Parathyroid adenoma (tissue), 2 donors: ENCODE data around the gene GABPB1.

Experiments used
- H2AFZ ChIP-seq: fragments of 300-600 bp; sonication (generic); one replicate; pipeline ENCODE4 v1.7.0; 2017; ENCODE audit warnings: antibody characterized with exemption, mild to moderate bottlenecking
- H3K27ac ChIP-seq: fragments of 300-600 bp; sonication (generic); one replicate; pipeline ENCODE4 v1.7.0; 2017
- H3K27me3 ChIP-seq: fragments of 300-600 bp; sonication (generic); one replicate; pipeline ENCODE4 v1.7.0; 2017; ENCODE audit warnings: low read length; ENCODE audit not compliant: control insufficient read depth, insufficient read depth
- H3K36me3 ChIP-seq: fragments of 300-600 bp; sonication (generic); one replicate; pipeline ENCODE4 v1.7.0; 2017; ENCODE audit warnings: low read length; ENCODE audit not compliant: control insufficient read depth, insufficient read depth
- H3K4me1 ChIP-seq: fragments of 300-600 bp; sonication (generic); one replicate; pipeline ENCODE4 v1.7.0; 2017; ENCODE audit warnings: control low read depth
- H3K4me2 ChIP-seq: fragments of 300-600 bp; sonication (generic); one replicate; pipeline ENCODE4 v1.7.0; 2017; ENCODE audit warnings: low read length
- H3K4me3 ChIP-seq: fragments of 300-600 bp; sonication (generic); one replicate; pipeline ENCODE4 v1.7.0; 2017; ENCODE audit warnings: low read depth, low read length
- H3K79me2 ChIP-seq: fragments of 300-600 bp; sonication (generic); one replicate; pipeline ENCODE4 v1.7.0; 2017; ENCODE audit warnings: control low read depth
- H3K9ac ChIP-seq: fragments of 300-600 bp; sonication (generic); one replicate; pipeline ENCODE4 v1.7.0; 2017; ENCODE audit warnings: mild to moderate bottlenecking
- H3K9me3 ChIP-seq: fragments of 300-600 bp; sonication (generic); one replicate; pipeline ENCODE4 v1.7.0; 2017; ENCODE audit warnings: low read length; ENCODE audit not compliant: control insufficient read depth
- CTCF ChIP-seq: fragments of 300-600 bp; sonication (generic); IDR thresholded peaks from one replicate; pipeline ENCODE4 v1.7.0; 2017; ENCODE audit warnings: antibody characterized with exemption, mild to moderate bottlenecking
- donor health status: primary hyperparathyroidism.

Gene GABPB1

GRCh38 chr15:50232791-50233190 lies 122.2 kb downstream of the GABPB1 start:
- H3K9me3 ChIP-seq, result no peaks in the 10 kb centered on the region
- H3K9ac ChIP-seq, result no peak overlapping the region
- H2AFZ ChIP-seq, result no peak overlapping the region
- H3K27me3 ChIP-seq, result no peaks in the 10 kb centered on the region
- H3K27ac ChIP-seq, result no peak overlapping the region
- H3K4me1 ChIP-seq, result no peaks in the 10 kb centered on the region
- no peak for TF ChIP-seq CTCF
- no peaks in the 10 kb centered on the region for H3K79me2 ChIP-seq
- no peak overlapping the region for H3K4me2 ChIP-seq
- H3K4me3 ChIP-seq, result no peak overlapping the region
- H3K36me3 ChIP-seq, result no peaks in the 10 kb centered on the region

DNA sequence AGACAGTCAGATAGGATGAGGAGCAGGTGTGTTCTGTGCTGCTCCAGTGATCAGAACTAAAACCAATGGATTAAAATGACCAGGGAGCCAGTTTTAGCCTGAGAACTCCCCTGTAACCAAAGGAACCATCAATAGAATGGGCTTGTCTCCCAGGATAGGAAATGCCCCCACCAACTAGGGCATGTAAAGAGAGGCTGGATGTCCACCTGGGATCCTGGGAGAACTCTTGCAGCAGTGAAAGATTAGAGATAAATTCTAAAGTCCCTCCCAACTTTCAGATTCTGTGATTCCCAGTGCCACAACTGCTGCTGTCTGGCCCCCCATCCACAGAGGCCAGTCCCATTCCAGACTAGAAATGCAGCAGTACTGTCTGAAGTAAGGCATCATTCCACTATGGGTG lies 123.2 kb downstream of the GABPB1 start:
- H3K9me3 ChIP-seq, result no peaks in the 10 kb centered on the region
- H3K27ac ChIP-seq, result no peak overlapping the region
- no peaks in the 10 kb centered on the region for H3K4me1 ChIP-seq
- TF ChIP-seq CTCF, result no peak
- H3K79me2 ChIP-seq, result no peaks in the 10 kb centered on the region
- no peaks in the 10 kb centered on the region for H3K27me3 ChIP-seq
- H3K36me3 ChIP-seq, result no peaks in the 10 kb centered on the region
- H2AFZ ChIP-seq, result no peak overlapping the region
- H3K4me2 ChIP-seq, result no peak overlapping the region
- H3K9ac ChIP-seq, result no peak overlapping the region
- H3K4me3 ChIP-seq, result no peak overlapping the region

DNA sequence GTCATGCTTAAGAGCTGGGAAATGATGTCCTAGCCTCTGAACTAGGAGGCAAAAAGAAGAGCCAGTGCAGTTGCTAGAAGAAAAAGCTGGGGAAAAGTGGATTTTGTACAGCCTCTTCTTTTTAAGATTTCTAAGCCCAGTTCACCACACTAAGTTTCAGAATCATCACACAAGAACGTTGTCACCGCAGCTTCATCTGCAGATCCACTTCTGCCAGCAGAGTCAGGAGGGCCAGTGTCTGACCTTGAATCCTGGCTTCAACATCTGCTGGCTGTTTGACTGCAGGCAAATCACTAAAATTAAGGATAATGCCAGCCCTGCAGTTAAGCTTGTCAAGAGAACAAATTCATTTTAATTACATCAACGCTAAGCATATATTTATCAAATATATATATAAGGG lies 125.7 kb downstream of the GABPB1 start:
- Histone ChIP-seq H3K9me3 (no peaks in the 10 kb centered on the region), H3K79me2 (no peaks in the 10 kb centered on the region), H3K4me3 (no peak overlapping the region), H3K9ac (no peak overlapping the region), H3K27ac (no peak overlapping the region), H3K27me3 (no peaks in the 10 kb centered on the region), H3K4me1 (no peaks in the 10 kb centered on the region), H2AFZ (no peak overlapping the region), H3K4me2 (no peak overlapping the region), H3K36me3 (no peaks in the 10 kb centered on the region)
- no peak for TF ChIP-seq CTCF

DNA sequence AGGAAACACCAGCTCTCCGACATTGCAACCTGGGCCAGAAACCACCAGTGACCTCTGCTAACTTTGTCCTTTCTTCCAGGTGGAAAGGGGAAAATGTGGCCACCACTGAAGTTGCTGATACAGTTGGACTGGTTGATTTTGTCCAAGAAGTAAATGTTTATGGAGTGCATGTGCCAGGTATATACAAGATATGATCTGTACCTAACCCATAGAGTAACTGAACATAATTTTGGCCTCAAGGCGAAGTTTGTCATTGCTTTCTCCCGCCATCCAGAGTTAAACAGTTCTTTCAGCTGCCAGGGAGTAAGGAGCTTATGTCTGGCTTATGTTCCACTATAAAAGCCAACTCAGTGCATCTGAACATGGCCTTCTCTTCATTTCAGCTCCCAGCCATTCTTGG lies 126.1 kb downstream of the GABPB1 start:
- Histone ChIP-seq H3K9ac (no peak overlapping the region), H3K79me2 (no peaks in the 10 kb centered on the region), H3K27ac (no peak overlapping the region), H3K4me2 (no peak overlapping the region), H3K9me3 (no peaks in the 10 kb centered on the region), H3K4me1 (no peaks in the 10 kb centered on the region), H3K4me3 (no peak overlapping the region), H2AFZ (no peak overlapping the region), H3K36me3 (no peaks in the 10 kb centered on the region), H3K27me3 (no peaks in the 10 kb centered on the region)
- TF ChIP-seq CTCF, result no peak

GRCh38 chr15:50227076-50227475 lies 127.9 kb downstream of the GABPB1 start:
- TF ChIP-seq CTCF, result no peak
- no peak overlapping the region for H3K9ac ChIP-seq
- no peaks in the 10 kb centered on the region for H3K4me1 ChIP-seq
- no peaks in the 10 kb centered on the region for H3K27me3 ChIP-seq
- no peaks in the 10 kb centered on the region for H3K9me3 ChIP-seq
- no peaks in the 10 kb centered on the region for H3K36me3 ChIP-seq
- no peak overlapping the region for H3K27ac ChIP-seq
- H3K4me2 ChIP-seq, result no peak overlapping the region
- H3K4me3 ChIP-seq, result no peak overlapping the region
- H2AFZ ChIP-seq, result no peak overlapping the region
- no peaks in the 10 kb centered on the region for H3K79me2 ChIP-seq
